Fibroblast of skin of left biceps (primary cell): Measurements from ENCODE around the gene WHRN.

Source experiments
- DNase-seq, 2 experiments: peaks; one replicate each; pipeline ENCODE4 v3.0.0-alpha.2; 2013; ENCODE audit warnings: low read depth in 2 of 2

Gene WHRN

DNA sequence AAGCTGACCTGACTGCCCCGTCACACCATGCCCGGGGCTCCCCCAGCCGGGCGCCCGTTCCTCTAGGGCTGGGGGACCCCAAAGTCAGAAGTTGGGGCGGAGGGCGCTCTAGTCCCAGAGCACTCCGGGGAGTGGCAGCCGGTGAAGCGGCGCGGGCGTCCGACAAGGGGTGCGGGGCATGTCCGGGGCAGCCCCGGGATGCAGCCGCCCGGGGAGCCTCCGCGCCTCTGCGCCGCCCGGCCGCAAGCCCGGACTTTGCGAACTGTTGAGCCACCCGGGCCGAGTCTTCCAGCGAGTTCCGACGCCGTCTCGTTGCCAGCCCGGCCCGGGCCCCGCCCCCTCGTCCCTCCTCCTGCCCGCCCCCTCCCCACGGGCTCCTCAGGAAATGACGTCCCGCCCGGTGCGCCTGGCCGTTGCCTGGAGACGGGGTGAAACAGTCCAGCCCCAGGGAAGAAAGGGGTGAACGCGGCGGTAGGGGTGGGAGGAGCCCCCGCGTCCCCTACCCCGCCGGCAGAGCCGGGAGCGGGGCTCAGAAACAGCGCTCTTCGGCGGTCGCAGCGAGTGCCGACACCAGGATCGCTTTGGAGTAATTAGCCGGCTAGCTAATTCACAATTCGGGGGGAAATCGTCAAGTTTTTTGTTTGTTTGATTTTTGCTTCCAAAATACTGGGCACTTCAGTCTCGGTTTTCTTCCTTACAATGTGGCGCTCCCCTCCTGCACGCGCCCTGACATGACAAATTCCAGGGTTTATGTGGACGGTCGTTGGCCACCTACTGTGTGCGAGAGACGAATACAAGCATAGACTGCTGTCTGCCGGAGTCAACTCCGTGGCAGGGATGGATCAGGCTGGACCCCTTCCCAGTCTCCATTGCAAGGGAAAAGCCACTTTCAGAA lies at the start of gene WHRN:
Gene WHRN (minus strand): TSS at position 287 of the 895 bp plus-strand sequence. CDS start 672 bp downstream, outside the sequence.
- DNase-seq = peak; percentile 53 to 57

- DNase-seq = no peak
Measured at GRCh38 chr9:114553202-114553601, 47.9 kb upstream of the WHRN start.

DNA sequence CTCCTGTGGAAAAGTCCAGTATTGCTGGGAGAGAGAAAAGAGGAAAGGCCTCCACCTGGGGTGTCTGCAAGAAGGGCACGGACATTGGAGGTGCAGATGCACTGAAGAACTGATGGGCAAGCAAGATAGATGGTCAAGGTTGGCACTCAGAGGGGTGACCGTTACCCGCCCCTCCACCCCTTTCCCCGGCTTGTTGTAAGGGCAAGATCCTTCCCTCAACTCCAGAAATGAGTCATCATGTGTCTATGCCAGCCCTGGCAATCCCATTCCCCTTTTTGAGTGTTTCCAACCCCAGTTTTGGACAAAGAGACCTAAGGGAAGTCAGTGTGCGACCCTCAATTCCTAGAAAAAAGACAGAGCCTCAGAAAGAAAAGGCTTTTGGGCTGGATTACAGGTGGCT lies 47.4 kb upstream of the WHRN start:
- DNase-seq = no peak

DNA sequence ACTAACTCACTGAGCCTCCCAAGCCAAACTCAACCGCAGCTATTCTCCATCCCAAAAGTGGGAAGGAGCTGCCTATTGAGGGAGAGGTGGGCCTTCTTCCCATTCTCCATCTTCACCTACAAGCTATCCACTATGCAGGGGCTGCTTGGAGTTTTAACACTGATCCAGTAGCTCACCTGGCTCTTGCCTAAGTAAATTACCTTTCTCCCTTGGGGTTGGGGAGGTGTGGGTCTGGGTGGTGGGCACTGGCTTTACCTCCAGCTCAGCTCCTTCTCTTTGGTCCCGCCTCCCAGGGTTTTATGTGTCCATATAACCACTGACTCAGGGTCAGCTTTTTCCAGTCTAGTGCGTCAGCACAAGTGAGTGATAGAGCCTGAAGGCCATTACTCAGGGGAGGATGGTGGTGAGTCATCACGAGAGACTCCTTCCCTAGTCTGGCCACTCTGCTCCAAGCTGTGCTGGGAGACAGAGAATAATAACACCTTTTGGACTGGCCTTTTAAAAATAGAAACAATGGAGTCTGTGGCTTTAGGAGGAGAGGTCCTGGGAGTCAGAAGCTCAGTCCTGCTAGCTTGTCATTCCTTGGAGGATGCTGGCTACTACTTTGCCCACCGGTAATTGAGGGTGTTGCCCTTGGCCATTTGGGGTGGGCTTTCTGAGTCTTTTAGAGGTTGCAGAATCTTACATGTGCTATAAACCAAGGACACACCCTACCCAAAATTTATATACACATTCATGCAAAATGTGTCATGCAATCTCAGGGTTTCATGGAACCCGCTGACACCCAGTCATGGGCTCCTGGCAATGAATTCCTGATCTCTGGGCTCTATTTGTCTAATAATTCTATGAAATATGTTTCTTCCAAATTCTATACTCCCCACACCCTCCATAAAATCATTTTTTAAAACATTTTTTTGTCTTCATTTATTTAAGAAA lies 46.7 kb upstream of the WHRN start:
- DNase-seq = peak; percentile 73 to 74

- peak in 1 of 2 experiments; percentile 8 for DNase-seq
Measured at GRCh38 chr9:114549697-114550330, 44.5 kb upstream of the WHRN start.

DNA sequence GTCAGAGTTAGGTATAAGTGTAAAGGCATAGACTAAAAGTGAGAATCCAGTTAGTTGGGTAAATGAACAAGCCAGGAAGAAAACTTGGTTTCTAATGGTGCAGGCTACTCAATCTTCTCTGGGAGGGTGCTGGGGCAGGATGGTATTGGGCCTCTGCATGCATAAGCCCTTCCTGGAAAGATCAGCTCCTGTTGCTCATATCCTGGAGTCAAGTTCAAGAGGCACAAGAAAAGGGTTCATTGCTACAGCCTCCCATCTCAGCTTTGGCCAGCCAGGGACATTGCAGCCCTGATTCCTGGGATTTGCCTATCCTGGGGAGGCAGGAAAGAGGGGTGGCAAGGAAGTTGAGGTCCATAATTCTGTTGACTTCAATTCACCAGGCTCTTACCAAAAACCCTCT lies 41.6 kb upstream of the WHRN start:
- DNase-seq = no peak

DNA sequence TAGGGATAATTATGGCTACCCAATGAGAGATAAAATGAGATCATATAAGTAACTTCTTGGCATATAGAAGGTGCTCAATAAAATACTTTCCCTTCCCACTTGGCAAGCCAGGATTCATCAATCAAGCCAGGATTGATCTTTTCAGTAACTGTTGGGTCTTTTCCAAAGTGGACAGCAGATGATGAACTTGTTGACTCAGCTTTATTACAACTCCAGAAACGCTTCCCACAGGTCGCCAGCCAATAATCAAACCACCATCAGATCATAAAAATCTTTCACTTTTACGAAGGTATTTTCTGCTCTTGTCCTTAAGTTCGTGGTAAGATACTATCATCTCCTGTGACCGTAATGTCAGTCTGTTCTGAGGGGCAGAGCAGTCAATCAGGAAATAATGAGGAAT lies 39.8 kb upstream of the WHRN start:
- DNase-seq = no peak

DNA sequence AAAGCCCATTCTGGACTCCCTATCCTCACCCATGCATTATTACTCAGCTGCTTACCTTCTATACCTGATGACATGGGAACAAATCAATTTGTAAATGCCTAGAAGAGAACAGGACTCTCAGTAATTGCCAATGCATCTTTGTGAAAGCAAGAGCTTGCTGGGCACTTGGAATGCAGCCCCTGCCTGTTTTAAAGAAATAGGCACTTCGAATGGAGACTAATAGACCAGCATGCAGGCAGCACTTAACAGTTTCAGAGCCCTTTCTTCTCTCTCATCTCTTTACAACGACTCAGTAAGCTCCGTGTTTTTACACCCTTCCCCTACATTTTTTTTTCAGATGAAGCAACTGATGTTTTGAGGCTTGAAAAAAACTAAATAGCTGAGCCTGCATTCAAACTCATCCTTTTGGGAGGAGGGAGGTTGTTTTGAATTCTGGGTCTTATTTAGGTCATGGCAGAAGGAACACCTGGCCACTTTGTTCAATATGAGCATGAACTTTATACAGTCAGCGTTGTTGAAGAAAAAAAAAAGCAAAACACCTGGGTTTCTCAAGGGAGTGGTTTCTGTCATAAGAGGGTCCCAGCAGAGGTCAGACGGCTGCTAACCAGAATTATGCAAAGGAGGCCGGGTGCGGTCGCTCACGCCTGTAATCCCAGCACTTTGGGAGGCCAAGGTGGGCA lies 34.6 kb upstream of the WHRN start:
- DNase-seq = no peak

DNA sequence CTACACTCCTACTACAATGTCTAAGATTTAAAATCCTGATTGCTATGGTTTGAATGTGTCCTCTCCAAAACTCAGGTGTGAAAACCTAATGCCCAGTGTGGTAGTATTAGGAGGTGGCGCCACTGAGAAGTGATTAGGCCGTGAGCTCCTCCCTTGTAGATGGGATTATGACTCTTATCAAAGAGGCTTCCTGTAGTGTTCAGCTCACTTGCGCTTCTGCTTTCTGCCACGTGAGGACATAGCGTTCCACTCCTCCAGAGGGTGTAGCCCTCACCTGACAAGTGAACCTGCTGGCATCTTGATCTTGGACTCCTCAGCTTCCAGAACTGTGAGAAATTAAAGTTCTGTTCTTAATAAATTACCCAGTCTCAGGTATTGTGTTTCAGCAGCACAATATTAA lies 33.0 kb upstream of the WHRN start:
- no peak for DNase-seq

DNA sequence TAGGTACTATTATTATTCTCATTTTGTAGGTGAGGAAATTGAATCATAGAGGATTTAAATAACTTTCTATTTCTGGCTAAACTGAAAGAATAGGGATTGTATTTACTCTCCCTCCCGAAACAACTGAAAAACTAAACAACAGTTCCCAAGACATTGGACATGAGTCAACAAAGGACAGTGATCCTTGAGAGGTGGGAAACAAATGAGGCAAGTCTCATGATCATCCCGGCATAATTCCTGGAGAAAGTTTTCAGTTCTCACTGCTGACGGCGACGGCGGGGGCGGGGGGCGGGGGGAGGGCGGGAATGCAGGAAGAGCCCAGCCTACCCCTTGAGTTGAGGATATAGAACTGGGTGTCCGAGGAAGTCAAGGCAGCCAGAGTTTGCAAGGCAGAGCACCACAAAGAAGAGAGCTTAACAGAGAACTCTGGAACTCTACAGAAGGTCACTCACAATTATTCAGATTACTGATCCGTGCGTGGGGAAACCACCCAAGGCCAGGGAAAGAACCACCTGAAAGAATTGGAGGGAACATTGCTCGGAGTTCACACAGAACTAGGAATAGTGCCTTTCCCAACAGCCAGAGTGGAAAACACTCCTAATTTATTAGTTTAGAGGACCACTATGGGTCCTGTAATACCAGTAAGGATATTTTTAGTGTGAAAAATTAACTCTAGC lies 27.4 kb upstream of the WHRN start:
- no peak for DNase-seq

DNA sequence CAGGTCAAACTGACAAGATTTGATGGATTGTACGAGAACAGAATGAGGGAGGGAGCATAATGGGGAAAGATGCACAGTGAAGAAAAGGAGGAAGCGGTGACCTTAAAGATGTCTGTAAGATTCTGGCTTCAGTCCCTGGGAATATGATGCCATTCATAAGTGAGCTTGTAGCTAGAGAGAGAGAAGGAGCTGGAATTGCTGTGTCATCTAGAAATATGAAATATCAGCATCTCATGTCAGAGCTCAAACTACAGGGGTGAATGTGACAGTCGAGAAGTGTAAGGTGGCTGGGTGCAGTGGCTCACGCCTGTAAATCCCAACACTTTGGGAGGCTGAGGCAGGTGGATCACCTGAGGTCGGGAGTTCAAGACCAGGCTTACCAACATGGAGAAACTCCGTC lies 24.0 kb upstream of the WHRN start:
- DNase-seq = no peak

DNA sequence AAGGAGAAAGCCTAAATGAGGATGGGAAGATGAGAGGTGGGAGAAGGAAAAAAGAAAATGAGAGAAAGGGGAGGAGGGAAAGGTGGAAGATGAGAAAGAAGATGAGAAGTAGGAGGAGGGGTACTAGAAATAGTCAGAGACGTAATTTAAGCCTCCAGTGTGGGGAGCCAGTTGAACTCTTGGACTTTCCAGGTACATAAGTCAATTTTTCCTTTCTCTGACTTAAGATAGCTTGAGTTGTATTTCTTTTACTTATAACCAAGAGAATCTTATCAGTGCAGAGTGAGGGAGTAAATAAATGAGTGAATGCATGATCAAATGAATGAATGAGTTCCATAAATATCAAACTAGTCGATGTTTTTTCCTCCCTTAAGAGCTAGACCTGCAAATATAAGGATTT lies 21.5 kb upstream of the WHRN start:
- DNase-seq = no peak

DNA sequence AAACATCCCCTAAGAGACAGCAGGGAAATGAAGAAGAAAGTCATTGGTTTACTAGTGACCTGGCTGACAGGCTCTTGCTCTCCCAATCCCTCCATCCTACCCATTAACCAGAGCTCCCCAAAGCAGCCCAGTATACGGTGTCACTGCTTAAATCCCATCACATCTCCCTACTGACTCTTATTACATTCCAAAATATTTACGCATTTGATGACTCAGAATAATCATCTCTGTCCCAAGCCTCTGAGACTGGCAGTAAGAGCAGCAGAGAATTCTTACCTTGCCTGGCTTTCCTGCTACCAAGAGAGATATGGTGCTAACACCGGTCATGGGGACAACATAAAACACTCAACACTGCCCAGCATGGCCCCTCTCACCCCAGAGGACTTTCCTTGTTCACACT lies 20.2 kb upstream of the WHRN start:
- peak in 1 of 2 experiments; percentile 8 for DNase-seq

- DNase-seq = no peak
Measured at GRCh38 chr9:114524247-114524681, 19.0 kb upstream of the WHRN start.

DNA sequence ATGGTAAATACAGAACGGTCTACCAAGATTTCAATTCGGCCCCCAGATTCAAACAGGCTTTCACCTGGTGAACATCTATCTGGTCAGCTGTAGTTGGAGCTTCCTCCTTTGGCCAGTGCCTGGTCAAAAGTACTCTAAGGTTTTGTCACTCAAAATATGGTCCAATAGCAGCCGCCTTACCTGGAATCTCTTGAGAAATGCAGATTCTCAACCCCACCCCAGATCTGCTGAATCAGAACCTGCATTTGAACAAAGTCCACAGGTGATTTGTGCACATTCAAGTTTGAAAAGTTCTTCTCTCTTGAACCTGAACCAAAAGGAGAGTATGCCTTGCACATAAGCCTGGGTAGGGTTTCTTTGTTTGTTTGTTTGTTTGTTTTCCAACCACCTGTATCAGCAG lies 17.6 kb upstream of the WHRN start:
- DNase-seq = no peak

GRCh38 chr9:114522286-114522685 lies 17.0 kb upstream of the WHRN start:
- DNase-seq = no peak

GRCh38 chr9:114521846-114522245 lies 16.6 kb upstream of the WHRN start:
- no peak for DNase-seq

DNA sequence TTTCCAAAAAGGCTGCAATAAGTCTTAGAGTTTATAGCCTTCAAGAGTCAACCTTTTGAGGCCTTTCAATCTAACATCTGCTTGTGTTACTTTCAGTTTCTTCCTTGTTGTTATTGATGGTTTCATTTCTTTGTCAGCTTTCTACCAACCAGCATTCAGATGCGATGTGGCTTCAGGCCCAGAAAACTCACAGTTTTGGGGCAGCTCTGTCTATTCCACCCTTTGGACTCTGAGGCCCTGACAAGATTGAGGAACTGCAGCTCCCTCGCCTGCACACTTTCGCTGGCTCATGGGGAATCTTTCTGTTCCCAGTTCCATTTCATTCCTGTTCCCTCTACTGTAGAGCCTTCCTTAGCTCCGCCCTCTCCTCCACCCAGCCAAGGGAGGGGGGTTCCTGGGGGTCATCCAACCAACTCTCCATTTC lies 13.3 kb upstream of the WHRN start:
- no peak for DNase-seq

- no peak for DNase-seq
Measured at GRCh38 chr9:114518120-114518519, 12.8 kb upstream of the WHRN start.

GRCh38 chr9:114516913-114517312 lies 11.6 kb upstream of the WHRN start:
- DNase-seq = no peak

DNA sequence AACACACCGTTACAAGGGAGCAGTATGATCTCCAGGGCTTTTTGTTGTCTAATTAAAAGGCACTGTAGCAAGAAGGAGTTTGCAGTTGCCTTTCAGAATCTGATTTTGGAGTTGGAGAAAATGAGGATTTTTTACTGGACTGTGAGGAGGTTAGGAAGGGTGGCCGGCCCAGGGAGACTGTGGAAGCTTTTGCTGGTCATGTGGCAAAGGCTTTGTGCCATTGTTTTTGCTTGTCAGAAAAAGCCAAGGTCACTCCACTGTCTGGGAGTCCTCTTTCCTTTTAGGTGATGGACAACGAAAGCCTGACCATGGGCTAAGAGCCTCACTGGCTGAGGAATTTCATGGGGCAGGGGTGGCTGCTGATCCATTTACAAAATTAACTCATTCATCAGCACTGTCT lies 10.3 kb upstream of the WHRN start:
- DNase-seq = no peak
